HCT116 (cell line): Measurements from ENCODE around the gene EDEM3. TPM values are rescaled to one million over a fixed set of nuclear protein-coding genes. Genes with fewer than 3 reads are reported as not detected.

Experiments used
- ATAC-seq: fragments of 200-7000 bp; cut with Tn5 transposase; 2 replicates; pipeline ENCODE4 v1.9.1; 2020; ENCODE audit warnings: mild to moderate bottlenecking, moderate library complexity
- BruUV-seq: library from RNA; stranded (reverse); fragments of 400-500 nt; replicated peaks from 2 replicates; lab custom pipeline; 2021; lab: Mats Ljungman, UMichigan
- CTCF ChIA-PET: fragments of 300-600 bp; sonication (Branson Sonifier 250); formaldehyde crosslinking; loops from one replicate; lab custom pipeline; 2021; ENCODE audit warnings: antibody characterized with exemption; lab: Charles Lee
- POLR2A ChIA-PET: fragments of 300-600, 350-600 bp; sonication (Branson Sonifier 250); formaldehyde crosslinking; loops from one replicate; lab custom pipeline; 2021; ENCODE audit warnings: antibody characterized with exemption; lab: Charles Lee
- RAD21 ChIA-PET, 2 experiments: fragments of 300-600 bp; sonication (Branson Sonifier 250); formaldehyde crosslinking; loops; one replicate each; lab custom pipeline; 2023; ENCODE audit warnings: low total read pairs in 2 of 2; ENCODE audit not compliant: uncharacterized antibody in 2 of 2, unreplicated experiment in 2 of 2, low non-redundant PET in 1 of 2; lab: Charles Lee
- DNase-seq: peaks from one replicate; pipeline ENCODE4 v3.0.0-alpha.2; 2010; ENCODE audit warnings: low read depth, low spot score
- H2AFZ ChIP-seq: fragments of 200-600 bp; shearing (Covaris generic), sonication (generic); 2 replicates; pipeline ENCODE4 v1.6.1; 2017; ENCODE audit warnings: low read depth, mixed run types, mixed read lengths, antibody characterized with exemption, low read length; ENCODE audit not compliant: poor library complexity, severe bottlenecking
- H3K27ac ChIP-seq: 2 replicates; pipeline ENCODE4 v1.5.1; 2012; ENCODE audit warnings: low read depth, low read length
- H3K27me3 ChIP-seq: fragments of 200-600 bp; sonication (generic); 2 replicates; pipeline ENCODE4 v1.6.1; 2016; ENCODE audit warnings: mixed run types, low read length, mixed read lengths; ENCODE audit not compliant: insufficient read depth
- H3K36me3 ChIP-seq, 2 experiments: fragments of 200-500 bp in 1 of 2; fragments of 200-600 bp in 1 of 2; sonication (Bioruptor generic) in 1 of 2; sonication (generic) in 1 of 2; 2 replicates each; pipeline versions ENCODE4 v1.5.1 to v1.6.1; 2014 to 2016; ENCODE audit warnings: low read length in 2 of 2, inconsistent platforms in 1 of 2, mixed read lengths in 1 of 2, mixed run types in 1 of 2; ENCODE audit not compliant: insufficient read depth in 2 of 2, control insufficient read depth in 1 of 2
- H3K4me1 ChIP-seq, 2 experiments: fragments of 200-600 bp in 1 of 2; sonication (generic) in 1 of 2; 2 replicates each; pipeline versions ENCODE4 v1.5.1 to v1.6.1; 2012 to 2017; ENCODE audit warnings: low read length in 2 of 2, inconsistent platforms in 1 of 2, mild to moderate bottlenecking in 1 of 2, mixed read lengths in 1 of 2, mixed run types in 1 of 2, moderate library complexity in 1 of 2; ENCODE audit not compliant: insufficient read depth in 2 of 2, control insufficient read depth in 1 of 2
- H3K4me2 ChIP-seq: fragments of 200-600 bp; sonication (generic); 2 replicates; pipeline ENCODE4 v1.6.1; 2017; ENCODE audit warnings: mixed run types, low read length, mixed read lengths
- H3K4me3 ChIP-seq, 2 experiments: fragments of 200-600 bp in 1 of 2; sonication (generic) in 1 of 2; replicated peaks in 1 of 2; 2 replicates each; pipeline ENCODE4 v1.5.1; 2011 to 2016; ENCODE audit warnings: low read length in 2 of 2, control low read depth in 1 of 2, low read depth in 1 of 2, mild to moderate bottlenecking in 1 of 2, mixed read lengths in 1 of 2, mixed run types in 1 of 2
- H3K79me2 ChIP-seq: fragments of 200-600 bp; sonication (generic); 2 replicates; pipeline ENCODE4 v1.6.1; 2017; ENCODE audit warnings: mild to moderate bottlenecking, mixed run types, low read length, moderate library complexity, mixed read lengths; ENCODE audit not compliant: insufficient read depth
- H3K9ac ChIP-seq: fragments of 200-600 bp; sonication (generic); 2 replicates; pipeline ENCODE4 v1.6.1; 2016; ENCODE audit warnings: low read length, mixed read lengths
- H3K9me2 ChIP-seq: fragments of 200-600 bp; sonication (generic), shearing (Covaris generic); 2 replicates; pipeline ENCODE4 v1.6.1; 2017; ENCODE audit warnings: mixed run types, mild to moderate bottlenecking, moderate library complexity; ENCODE audit not compliant: insufficient read depth
- H3K9me3 ChIP-seq, 2 experiments: fragments of 200-500 bp in 1 of 2; fragments of 200-600 bp in 1 of 2; sonication (Bioruptor generic) in 1 of 2; sonication (generic) in 1 of 2; 2 replicates each; pipeline ENCODE4 v1.6.1; 2014 to 2017; ENCODE audit warnings: low read length in 2 of 2, mixed read lengths in 2 of 2, inconsistent platforms in 1 of 2, low read depth in 1 of 2, mild to moderate bottlenecking in 1 of 2, mixed run types in 1 of 2, moderate library complexity in 1 of 2; ENCODE audit not compliant: control insufficient read depth in 1 of 2, insufficient read depth in 1 of 2
- H4K20me1 ChIP-seq: fragments of 200-600 bp; sonication (generic), shearing (Covaris generic); 2 replicates; pipeline ENCODE4 v1.6.1; 2017; ENCODE audit warnings: mixed run types, mild to moderate bottlenecking, moderate library complexity; ENCODE audit not compliant: insufficient read depth
- ATF3 ChIP-seq: IDR thresholded peaks from 2 replicates; pipeline ENCODE4 v1.6.1; 2012
- CEBPB ChIP-seq: IDR thresholded peaks from 2 replicates; pipeline ENCODE4 v1.6.1; 2012; ENCODE audit warnings: low read depth
- ELF1 ChIP-seq: IDR thresholded peaks from 2 replicates; pipeline ENCODE4 v1.6.1; 2012; ENCODE audit warnings: low read depth, borderline replicate concordance
- EZH2 ChIP-seq: fragments of 200-600 bp; sonication (generic); IDR thresholded peaks from 2 replicates; pipeline ENCODE4 v1.6.1; 2017; ENCODE audit warnings: antibody characterized with exemption, mixed run types
- EZH2phosphoT487 ChIP-seq: fragments of 200-600 bp; IDR thresholded peaks from 2 replicates; pipeline ENCODE4 v1.6.1; 2018; ENCODE audit warnings: antibody characterized with exemption, borderline replicate concordance
- TCF7L2 ChIP-seq: IDR thresholded peaks from 2 replicates; pipeline ENCODE4 v1.7.0; 2011; ENCODE audit warnings: borderline replicate concordance, inconsistent platforms; ENCODE audit not compliant: insufficient read depth, insufficient read length; ENCODE audit errors: extremely low read depth
- YY1 ChIP-seq: IDR thresholded peaks from 2 replicates; pipeline ENCODE4 v1.6.1; 2011; ENCODE audit warnings: low read length, low read depth, moderate library complexity, mild to moderate bottlenecking; ENCODE audit not compliant: insufficient replicate concordance; ENCODE audit errors: extremely low read depth
- ZFX ChIP-seq: fragments of 450-650 bp; IDR thresholded peaks from 2 replicates; pipeline ENCODE4 v1.6.1; 2017
- ZNF274 ChIP-seq: fragments of 200-500 bp; sonication (Bioruptor generic); IDR thresholded peaks from 2 replicates; pipeline ENCODE4 v1.6.1; 2014; ENCODE audit warnings: mild to moderate bottlenecking, low read depth, low read length, inconsistent platforms
- intact Hi-C: fragments of 100-400 bp; cut with micrococcal nuclease; formaldehyde crosslinking; loops from 2 replicates; pipeline ENCODE4 v1.10.0; 2022
- total RNA-seq: library from RNA; stranded (reverse); gene quantifications from one replicate; pipeline ENCODE4 v1.2.1, GENCODE V29; 2021; ENCODE audit not compliant: unreplicated experiment

The EDEM3 gene
- total RNA-seq, 1 experiment from 2014 or later = 14.9 TPM

DNA sequence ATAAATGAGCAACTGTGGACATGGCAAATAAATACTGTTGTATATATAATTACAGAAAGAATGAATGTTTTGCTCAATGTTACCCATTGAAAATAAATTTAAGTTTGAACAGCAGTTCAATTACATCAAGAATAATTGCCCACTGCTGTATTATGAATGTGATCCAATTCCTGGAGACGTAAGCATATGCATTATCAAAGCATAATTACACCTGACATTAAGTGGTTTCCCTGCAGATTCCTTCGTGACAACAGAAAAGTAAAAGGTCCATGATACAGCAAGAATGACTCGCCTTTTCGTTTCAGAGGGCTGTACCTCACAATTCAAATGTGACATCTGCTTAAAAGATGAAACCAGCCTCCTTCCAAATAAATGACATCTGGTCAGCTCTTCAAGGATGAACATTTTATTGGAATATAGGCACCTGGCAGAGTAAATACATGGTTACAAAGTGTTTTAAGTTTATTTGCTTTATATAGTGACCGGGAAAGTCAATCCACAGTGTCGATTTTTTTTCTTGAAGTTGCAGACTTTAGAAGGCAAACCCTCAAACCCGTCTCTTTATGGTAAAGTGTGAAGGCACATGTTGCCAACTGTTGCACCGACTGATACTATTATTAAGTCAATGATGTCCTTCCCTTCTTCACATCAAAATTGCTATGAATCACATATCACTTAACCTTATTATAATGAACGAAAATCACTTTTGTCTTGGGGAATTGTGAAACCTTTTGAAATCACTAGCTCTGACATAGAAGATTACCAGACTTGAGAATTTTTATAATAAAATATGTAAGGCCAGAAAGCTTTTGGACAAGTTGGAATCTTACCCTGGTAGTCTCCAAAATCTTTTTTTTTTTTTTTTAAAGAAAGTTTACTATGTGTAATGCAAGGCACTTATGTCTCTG lies 36.2 kb upstream of the EDEM3 start:
- no peaks in the 10 kb centered on the region for H3K79me2 ChIP-seq
- H3K4me2 ChIP-seq = no peak overlapping the region
- ChIA-PET CTCF (interaction anchor here (1.1 to 1.5 kb wide), 2 partner anchors 14 to 99 kb away, joined by 3 read pairs; no protein-coding TSS in a partner anchor), POLR2A (no interaction called here)
- no peak overlapping the region for H3K4me3 ChIP-seq
- peaks cover 12 to 28% of the 10 kb centered on the region in 2 experiments for H3K4me1 ChIP-seq
- H2AFZ ChIP-seq = no peak overlapping the region
- H3K9me2 ChIP-seq = no peaks in the 10 kb centered on the region
- TF ChIP-seq ATF3 (no peak), TCF7L2 (no peak), YY1 (no peak), EZH2 (no peak), ZFX (no peak), CEBPB (no peak), ELF1 (no peak), ZNF274 (no peak), EZH2phosphoT487 (no peak)
- TF ChIP-seq, all 23 proteins: peak for 0
- H3K9ac ChIP-seq = no peak overlapping the region
- no peak overlapping the region for H3K27ac ChIP-seq
- no peak for ATAC-seq
- DNase-seq = no peak
- H3K27me3 ChIP-seq = no peaks in the 10 kb centered on the region
- H4K20me1 ChIP-seq = no peaks in the 10 kb centered on the region
- H3K36me3 ChIP-seq = no peaks in the 10 kb centered on the region
- intact Hi-C loops = no loop called here
- RAD21 ChIA-PET = no interaction called here
- BruUV-seq = no TSS peak
- H3K9me3 ChIP-seq = no peaks in the 10 kb centered on the region
